K562 (cell line): Measurements from ENCODE around the gene SLX4IP. TPM values are rescaled to one million over a fixed set of nuclear protein-coding genes. Genes with fewer than 3 reads are reported as not detected.

Experiments used
- ATAC-seq: fragments of 200-7000 bp; cut with Tn5 transposase; 3 replicates; pipeline ENCODE4 v1.9.1; 2020; ENCODE audit warnings: moderate library complexity
- BruUV-seq: library from RNA; stranded (reverse); fragments of 400-500 nt; replicated peaks from 2 replicates; lab custom pipeline; 2021; lab: Mats Ljungman, UMichigan
- CTCF ChIA-PET: fragments of 300-600 bp; formaldehyde crosslinking; extraction: SDS; loops from one replicate; lab custom pipeline; 2021; ENCODE audit warnings: low intra/inter-chr PET ratio; lab: Yijun Ruan, JAX
- POLR2A ChIA-PET: fragments of 300-600, 350-650 bp; sonication (Branson Sonifier 250); formaldehyde crosslinking; extraction: SDS; loops from one replicate; lab custom pipeline; 2021; ENCODE audit warnings: antibody characterized with exemption, inconsistent platforms; lab: Yijun Ruan, JAX
- DNase-seq, 4 experiments: peaks; one replicate each; pipeline versions ENCODE4 v3.0.0 to v3.0.0-alpha.2; 2011 to 2018; ENCODE audit warnings: low spot score in 3 of 4, mixed read lengths in 3 of 4; ENCODE audit errors: extremely low read depth in 1 of 4
- FAIRE-seq: peaks from 2 replicates; lab custom pipeline; 2011; peaks lifted over from hg19 to GRCh38; lab: Jason Lieb, UNC
- H2AFZ ChIP-seq: 2 replicates; pipeline ENCODE4 v1.6.0; 2011; ENCODE audit warnings: low read depth, low read length, control low read depth, inconsistent platforms
- H3K27ac ChIP-seq: fragments of 200-600 bp; 3 replicates; pipeline ENCODE4 v1.8.0; 2011; ENCODE audit warnings: low read depth, mild to moderate bottlenecking, control low read depth, inconsistent platforms, low read length, moderate library complexity, mixed read lengths; ENCODE audit errors: extremely low read depth
- H3K27me3 ChIP-seq, 2 experiments: fragments of 300-600 bp in 1 of 2; 2 replicates in 1 of 2; 3 replicates in 1 of 2; pipeline versions ENCODE4 v1.6.0 to v1.8.0; 2011; ENCODE audit warnings: inconsistent platforms in 2 of 2, low read length in 2 of 2, mild to moderate bottlenecking in 1 of 2, mixed read lengths in 1 of 2, moderate library complexity in 1 of 2; ENCODE audit not compliant: control insufficient read depth in 2 of 2, insufficient read depth in 2 of 2
- H3K36me3 ChIP-seq: fragments of 300-600 bp; 3 replicates; pipeline ENCODE4 v1.8.0; 2011; ENCODE audit warnings: mild to moderate bottlenecking, low read length, inconsistent platforms; ENCODE audit not compliant: control insufficient read depth, insufficient read depth
- H3K4me1 ChIP-seq, 2 experiments: fragments of 200-600 bp in 1 of 2; replicated peaks in 1 of 2; 2 replicates in 1 of 2; 3 replicates in 1 of 2; pipeline versions ENCODE4 v1.5.1 to v1.8.0; 2011; ENCODE audit warnings: inconsistent platforms in 2 of 2, low read length in 2 of 2, mild to moderate bottlenecking in 1 of 2, mixed read lengths in 1 of 2, moderate library complexity in 1 of 2; ENCODE audit not compliant: control insufficient read depth in 2 of 2, insufficient read depth in 2 of 2
- H3K4me2 ChIP-seq: 2 replicates; pipeline ENCODE4 v1.6.1; 2011; ENCODE audit warnings: low read length, control low read depth, inconsistent platforms, mixed read lengths; ENCODE audit not compliant: insufficient read depth
- H3K4me3 ChIP-seq: fragments of 200-600 bp; sonication (generic), shearing (Covaris generic); 2 replicates; pipeline ENCODE4 v1.5.1; 2016; ENCODE audit warnings: control low read depth, inconsistent platforms
- H3K79me2 ChIP-seq: fragments of 200-600 bp; 3 replicates; pipeline ENCODE4 v1.8.0; 2011; ENCODE audit warnings: low read length, inconsistent platforms; ENCODE audit not compliant: control insufficient read depth, insufficient read depth
- H3K9ac ChIP-seq, 2 experiments: 2 replicates each; pipeline versions ENCODE4 v1.6.0 to v1.6.1; 2011; ENCODE audit warnings: low read depth in 2 of 2, low read length in 2 of 2, control low read depth in 1 of 2, inconsistent platforms in 1 of 2, mild to moderate bottlenecking in 1 of 2, mixed read lengths in 1 of 2; ENCODE audit not compliant: insufficient read depth in 1 of 2
- H3K9me1 ChIP-seq: one replicate; pipeline ENCODE4 v1.6.0; 2011; ENCODE audit warnings: inconsistent platforms, mild to moderate bottlenecking, low read length, moderate library complexity; ENCODE audit not compliant: control insufficient read depth, insufficient read depth
- H3K9me3 ChIP-seq: replicated peaks from 2 replicates; pipeline ENCODE4 v1.5.1; 2011; ENCODE audit warnings: low read depth, low read length, inconsistent platforms; ENCODE audit not compliant: control insufficient read depth, insufficient read depth
- H4K20me1 ChIP-seq: replicated peaks from 2 replicates; pipeline ENCODE4 v1.6.1; 2011; ENCODE audit warnings: low read length, inconsistent platforms, mixed read lengths; ENCODE audit not compliant: control insufficient read depth, insufficient read depth
- AFF4 ChIP-seq: sonication (generic); formaldehyde crosslinking; IDR thresholded peaks from 2 replicates; pipeline ENCODE4 v1.8.0; 2023; ENCODE audit warnings: mild to moderate bottlenecking, missing genetic modification reagents
- BRF2 ChIP-seq: IDR thresholded peaks from 3 replicates; pipeline ENCODE4 v1.6.1; 2011; ENCODE audit warnings: borderline replicate concordance, mild to moderate bottlenecking; ENCODE audit not compliant: insufficient read length, insufficient read depth
- CBX2 ChIP-seq: fragments of 200-600 bp; sonication (generic); IDR thresholded peaks from one replicate; pipeline ENCODE4 v1.6.1; 2012; ENCODE audit warnings: mild to moderate bottlenecking, low read length, inconsistent platforms; ENCODE audit not compliant: insufficient read depth, poor library complexity, severe bottlenecking
- HMGXB4 ChIP-seq: sonication (generic); formaldehyde crosslinking; IDR thresholded peaks from 2 replicates; pipeline ENCODE4 v1.8.1; 2023; ENCODE audit warnings: mild to moderate bottlenecking, missing genetic modification reagents
- MBD1 ChIP-seq: fragments of 250-450 bp; sonication (Bioruptor Pico); IDR thresholded peaks from 2 replicates; pipeline ENCODE4 v1.8.0; 2022; ENCODE audit warnings: inconsistent platforms
- MYC ChIP-seq, 2 experiments: fragments of 250-450 bp in 1 of 2; sonication (Bioruptor Pico) in 1 of 2; IDR thresholded peaks; 2 replicates each; pipeline versions ENCODE4 v1.5.1 to v1.6.1; 2012 to 2021; ENCODE audit warnings: low read depth in 2 of 2, borderline replicate concordance in 1 of 2, improper control_type of control experiment in 1 of 2, low read length in 1 of 2, mild to moderate bottlenecking in 1 of 2, moderate library complexity in 1 of 2
- PCBP1 ChIP-seq: fragments of 200-400 bp; formaldehyde crosslinking; IDR thresholded peaks from 2 replicates; pipeline ENCODE4 v1.6.1; 2018; ENCODE audit warnings: mild to moderate bottlenecking, low read depth, low read length; ENCODE audit not compliant: poor library complexity, severe bottlenecking
- POLR2B ChIP-seq: fragments of 450-650 bp; IDR thresholded peaks from 2 replicates; pipeline ENCODE4 v1.6.1; 2018; ENCODE audit warnings: low read depth; ENCODE audit not compliant: partially characterized antibody
- SAFB2 ChIP-seq: fragments of 200-400 bp; formaldehyde crosslinking; IDR thresholded peaks from 2 replicates; pipeline ENCODE4 v1.6.1; 2018; ENCODE audit warnings: borderline replicate concordance, low read length, low read depth, moderate library complexity; ENCODE audit not compliant: severe bottlenecking
- SLC30A9 ChIP-seq: fragments of 250-450 bp; sonication (Bioruptor Pico); IDR thresholded peaks from 2 replicates; pipeline ENCODE4 v1.8.0; 2022; ENCODE audit warnings: mild to moderate bottlenecking, moderate library complexity
- SPI1 ChIP-seq: IDR thresholded peaks from 2 replicates; pipeline ENCODE4 v1.6.1; 2011; ENCODE audit warnings: low read depth, low read length, control low read depth, borderline replicate concordance
- ZNF583 ChIP-seq: fragments of 250-450 bp; sonication (Bioruptor Pico); IDR thresholded peaks from 2 replicates; pipeline ENCODE4 v1.4.0; 2020
- ZNF668 ChIP-seq: fragments of 250-450 bp; sonication (Bioruptor Pico); IDR thresholded peaks from 2 replicates; pipeline ENCODE4 v1.8.0; 2022; ENCODE audit warnings: mild to moderate bottlenecking, inconsistent platforms
- WGBS: fragments of 100-300 bp; shearing (Covaris generic); methylation state at CpG from one replicate; pipeline ENCODE4 v1.1.6; 2016; ENCODE audit warnings: low coverage, mixed read lengths; ENCODE audit not compliant: insufficient coverage; ENCODE audit errors: missing lambda C conversion rate; 5-methylcytosine and 5-hydroxymethylcytosine counted together
- in situ Hi-C: fragments of 300-500 bp; cut with MboI; formaldehyde crosslinking; loops from 4 replicates; pipeline ENCODE4 v1.15.0; 2018; ENCODE audit warnings: inconsistent platforms, mixed read lengths
- intact Hi-C: fragments of 100-400 bp; cut with micrococcal nuclease; formaldehyde crosslinking; loops from 2 replicates; pipeline ENCODE4 v1.14.2; 2022
- polyA plus RNA-seq, 8 experiments: library from polyadenylated mRNA; depleted of rRNA in 4 of 8; stranded (reverse) in 5 of 8; unstranded in 3 of 8; fragments of >200 nt; fragmentation: Nextera tagmentation in 2 of 8; fragmentation: Illumina TruSeq in 1 of 8; extraction: Ambion mirVana in 2 of 8; extraction: Trizol in 1 of 8; gene quantifications; 2 replicates each; pipeline versions ENCODE4 v1.2.1 to v1.2.3, GENCODE V29; 2011 to 2014; ENCODE audit warnings: inconsistent platforms in 1 of 8, missing spikeins in 1 of 8
- total RNA-seq, 7 experiments: library from RNA; depleted of rRNA in 6 of 7; stranded (reverse); fragments of >200 nt in 6 of 7; fragmentation: Illumina TruSeq in 2 of 7; extraction: Trizol in 2 of 7; gene quantifications; 2 replicates each; pipeline versions ENCODE4 v1.2.1 to v1.2.3, GENCODE V29; 2011 to 2021; ENCODE audit warnings: low replicate concordance in 1 of 7

Gene SLX4IP
- total and polyA plus RNA-seq, 9 of the 15 experiments (the other 6 are each of a cell fraction or from before 2014, with no cell fraction given): 1.5 to 5.9 (median 3.5) TPM

GRCh38 chr20:10619427-10619826 is 184.3 kb downstream of the SLX4IP start:
- no peak overlapping the region for H2AFZ ChIP-seq
- H3K4me3 ChIP-seq: no peak overlapping the region
- no peaks in the 10 kb centered on the region for H3K9me3 ChIP-seq
- 49% methylated on average over 3 of the region's 3 CpGs for WGBS
- H3K4me2 ChIP-seq: no peak overlapping the region
- no peaks in the 10 kb centered on the region for H3K36me3 ChIP-seq
- no peak for DNase-seq
- no peak for ATAC-seq
- intact Hi-C loops: no loop called here
- in situ Hi-C loops: no loop called here
- H3K4me1 ChIP-seq: no peaks in the 10 kb centered on the region
- no peak for FAIRE-seq
- ChIA-PET CTCF (no interaction called here), POLR2A (interaction anchor here (0.9 kb wide), 1 partner anchor 15 kb away, joined by 3 read pairs; no protein-coding TSS in a partner anchor)
- no peak overlapping the region for H3K27ac ChIP-seq
- no TSS peak for BruUV-seq
- H3K27me3 ChIP-seq: no peaks in the 10 kb centered on the region
- H3K9me1 ChIP-seq: no peaks in the 10 kb centered on the region
- H3K9ac ChIP-seq: no peak overlapping the region
- no peaks in the 10 kb centered on the region for H3K79me2 ChIP-seq
- no peaks in the 10 kb centered on the region for H4K20me1 ChIP-seq
- no peak for TF ChIP-seq PCBP1
- TF ChIP-seq AFF4 (CRISPR knock-in tag): no peak
- no peak for TF ChIP-seq POLR2B
- TF ChIP-seq BRF2: no peak
- TF ChIP-seq ZNF668 (CRISPR knock-in tag): no peak
- TF ChIP-seq SPI1: no peak
- TF ChIP-seq MYC (IDR thresholded peaks at IDR 0.05; ENCODE audit: low read depth, low read length): no peak
- no peak for TF ChIP-seq MYC (CRISPR knock-in tag; IDR thresholded peaks at IDR 0.05; ENCODE audit: borderline replicate concordance, low read depth)
- TF ChIP-seq MBD1 (CRISPR knock-in tag): no peak
- TF ChIP-seq SLC30A9: no peak
- TF ChIP-seq SAFB2: no peak
- TF ChIP-seq ZNF583 (CRISPR knock-in tag): no peak
- TF ChIP-seq HMGXB4 (CRISPR knock-in tag): no peak
- TF ChIP-seq CBX2: no peak
